Ovary (tissue), 3 donors: ENCODE data around the gene CLN3.
"Not testable (repeated sequence)": the region's sequence is repeated elsewhere in the genome, so short reads cannot be mapped to it uniquely, and the experiment has no call there.

Experiments
- CTCF ChIP-seq, 3 donors: fragments of 450-650 bp in 2 of 3; fragments of 200-600 bp in 1 of 3; IDR thresholded peaks; one replicate each; pipeline versions ENCODE4 v1.5.1 to v1.8.0; 2016 to 2022; ENCODE audit warnings: antibody characterized with exemption in 3 of 3, mild to moderate bottlenecking in 1 of 3
- EP300 ChIP-seq: sonication (generic); formaldehyde crosslinking; IDR thresholded peaks from one replicate; pipeline ENCODE4 v1.6.1; 2017; ENCODE audit warnings: antibody characterized with exemption
- POLR2A ChIP-seq: fragments of 450-650 bp; IDR thresholded peaks from one replicate; pipeline ENCODE4 v1.6.1; 2017; ENCODE audit warnings: antibody characterized with exemption, mild to moderate bottlenecking, moderate library complexity
- donor health status: DM: no; HTN: no; CAD: no.

- TF ChIP-seq POLR2A; CTCF (IDR thresholded peaks at IDR 0.05); EP300: not testable (repeated sequence)
Measured at GRCh38 chr16:28443943-28444342, 47.9 kb downstream of the CLN3 start.
